ENCODE data around the gene MPPED2.

DNA sequence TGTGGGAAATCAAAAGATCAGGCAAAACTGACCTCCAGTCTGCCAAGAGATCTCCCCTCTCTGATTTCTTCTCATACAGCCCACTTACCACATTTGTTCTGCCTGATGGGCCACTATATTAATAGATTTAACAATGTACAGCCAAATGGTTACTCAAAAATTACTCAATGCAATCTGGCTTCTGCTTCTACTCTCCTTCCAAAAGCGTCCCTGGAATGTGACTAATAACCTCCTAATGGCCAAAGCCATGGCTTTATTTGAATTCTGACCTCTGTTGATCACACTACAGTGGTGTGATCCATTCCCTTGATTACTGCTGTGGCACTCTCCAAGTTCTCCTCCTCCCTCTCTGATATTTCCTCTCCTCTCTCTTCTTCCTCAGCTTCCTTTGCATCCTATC, 86.2 kb downstream of the MPPED2 start:
- TF ChIP-seq, protein P1, sequence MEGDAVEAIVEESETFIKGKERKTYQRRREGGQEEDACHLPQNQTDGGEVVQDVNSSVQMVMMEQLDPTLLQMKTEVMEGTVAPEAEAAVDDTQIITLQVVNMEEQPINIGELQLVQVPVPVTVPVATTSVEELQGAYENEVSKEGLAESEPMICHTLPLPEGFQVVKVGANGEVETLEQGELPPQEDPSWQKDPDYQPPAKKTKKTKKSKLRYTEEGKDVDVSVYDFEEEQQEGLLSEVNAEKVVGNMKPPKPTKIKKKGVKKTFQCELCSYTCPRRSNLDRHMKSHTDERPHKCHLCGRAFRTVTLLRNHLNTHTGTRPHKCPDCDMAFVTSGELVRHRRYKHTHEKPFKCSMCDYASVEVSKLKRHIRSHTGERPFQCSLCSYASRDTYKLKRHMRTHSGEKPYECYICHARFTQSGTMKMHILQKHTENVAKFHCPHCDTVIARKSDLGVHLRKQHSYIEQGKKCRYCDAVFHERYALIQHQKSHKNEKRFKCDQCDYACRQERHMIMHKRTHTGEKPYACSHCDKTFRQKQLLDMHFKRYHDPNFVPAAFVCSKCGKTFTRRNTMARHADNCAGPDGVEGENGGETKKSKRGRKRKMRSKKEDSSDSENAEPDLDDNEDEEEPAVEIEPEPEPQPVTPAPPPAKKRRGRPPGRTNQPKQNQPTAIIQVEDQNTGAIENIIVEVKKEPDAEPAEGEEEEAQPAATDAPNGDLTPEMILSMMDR (IDR thresholded peaks at IDR 0.05; ENCODE audit: insufficient read depth, low read depth, low read length), result no peak
- no peak for TF ChIP-seq EZH2 (IDR thresholded peaks at IDR 0.05; ENCODE audit: insufficient read depth, low read length)
